HG03097 (cell line): ENCODE results near the gene CRB2.
"Not testable (repeated sequence)": the region's sequence is repeated elsewhere in the genome, so short reads cannot be mapped to it uniquely, and the experiment has no call there.

Experiments used
- ATAC-seq: cut with Tn5 transposase; IDR thresholded peaks from one replicate; pipeline ENCODE4 v1.9.1; 2021; ENCODE audit not compliant: unreplicated experiment, low FRiP score

The CRB2 gene

GRCh38 chr9:123398938-123399337 is 42.9 kb downstream of the CRB2 start:
- ATAC-seq: not testable (repeated sequence)

GRCh38 chr9:123399803-123400378 is 43.9 kb downstream of the CRB2 start:
- no peak for ATAC-seq

- no peak for ATAC-seq
Measured at GRCh38 chr9:123400926-123401503, 45.0 kb downstream of the CRB2 start.

- ATAC-seq: no peak
Measured at GRCh38 chr9:123401879-123402513, 46.0 kb downstream of the CRB2 start.

- ATAC-seq: no peak
Measured at GRCh38 chr9:123402981-123403509, 47.0 kb downstream of the CRB2 start.

- ATAC-seq: no peak
Measured at GRCh38 chr9:123406016-123406415, 50.0 kb downstream of the CRB2 start.

GRCh38 chr9:123406691-123407216 is 50.8 kb downstream of the CRB2 start:
- ATAC-seq: no peak

- no peak for ATAC-seq
Measured at GRCh38 chr9:123407217-123407851, 51.3 kb downstream of the CRB2 start.

GRCh38 chr9:123408313-123409262 is 52.6 kb downstream of the CRB2 start:
- ATAC-seq: no peak

GRCh38 chr9:123410281-123410910 is 54.4 kb downstream of the CRB2 start:
- no peak for ATAC-seq

GRCh38 chr9:123411191-123411590 is 55.2 kb downstream of the CRB2 start:
- ATAC-seq: no peak

- no peak for ATAC-seq
Measured at GRCh38 chr9:123411636-123412035, 55.6 kb downstream of the CRB2 start.

- no peak for ATAC-seq
Measured at GRCh38 chr9:123412171-123412820, 56.3 kb downstream of the CRB2 start.

GRCh38 chr9:123414204-123414603 is 58.2 kb downstream of the CRB2 start:
- ATAC-seq: no peak

- ATAC-seq: no peak
Measured at GRCh38 chr9:123414936-123415930, 59.2 kb downstream of the CRB2 start.

- no peak for ATAC-seq
Measured at GRCh38 chr9:123416176-123416575, 60.2 kb downstream of the CRB2 start.

GRCh38 chr9:123417289-123418051 is 61.5 kb downstream of the CRB2 start:
- ATAC-seq: no peak
